Stimulated activated naive B cell treated with anti-CD40 and anti-IgM and Interleukin-4, amounts not matched to agents 10 μg/mL and 1 μg/mL and 100 μg/mL, for 72 hours (primary cell): ENCODE data around the gene NPAS2.

ENCODE experiments used
- ATAC-seq, 2 donors: fragments of 150-1000 bp; cut with Tn5 transposase; replicated peaks; 2 replicates each; pipeline ENCODE4 v1.10.0; 2021; ENCODE audit warnings: moderate library complexity in 1 of 2
- DNase-seq: peaks from one replicate; pipeline ENCODE4 v3.0.0; 2021
- H3K27ac Mint-ChIP-seq: one replicate; pipeline ENCODE4 v1.8.0; 2022; ENCODE audit warnings: mild to moderate bottlenecking, mixed read lengths
- H3K27me3 Mint-ChIP-seq, 2 donors: one replicate each; pipeline ENCODE4 v1.8.0; 2022; ENCODE audit warnings: mixed read lengths in 2 of 2
- H3K36me3 Mint-ChIP-seq, 2 donors: one replicate each; pipeline ENCODE4 v1.8.0; 2022; ENCODE audit warnings: mixed read lengths in 2 of 2, mild to moderate bottlenecking in 1 of 2
- H3K4me1 Mint-ChIP-seq, 2 donors: one replicate each; pipeline ENCODE4 v1.8.0; 2022; ENCODE audit warnings: mixed read lengths in 2 of 2, mild to moderate bottlenecking in 1 of 2
- H3K4me3 Mint-ChIP-seq, 2 donors: one replicate each; pipeline ENCODE4 v1.8.0; 2022; ENCODE audit warnings: mild to moderate bottlenecking in 2 of 2, mixed read lengths in 2 of 2, moderate library complexity in 1 of 2
- H3K9me3 Mint-ChIP-seq, 2 donors: one replicate each; pipeline ENCODE4 v1.8.0; 2022; ENCODE audit warnings: mixed read lengths in 2 of 2, mild to moderate bottlenecking in 1 of 2

NPAS2 gene

GRCh38 chr2:100786297-100786658, 33.7 kb upstream of the NPAS2 start:
- Mint-ChIP-seq H3K27ac (no peak overlapping the region), H3K4me1 (no peaks in the 10 kb centered on the region), H3K4me3 (no peak overlapping the region), H3K9me3 (peaks cover 0 to 3% of the 10 kb centered on the region in 2 donors), H3K27me3 (peaks cover 12 to 18% of the 10 kb centered on the region in 2 donors), H3K36me3 (no peaks in the 10 kb centered on the region)
- DNase-seq (no peak), ATAC-seq (no peak)

GRCh38 chr2:100786985-100787384, 33.0 kb upstream of the NPAS2 start:
- Mint-ChIP-seq H3K9me3 (peaks cover 0 to 3% of the 10 kb centered on the region in 2 donors), H3K27ac (no peak overlapping the region), H3K27me3 (peaks cover 15 to 20% of the 10 kb centered on the region in 2 donors), H3K36me3 (no peaks in the 10 kb centered on the region), H3K4me1 (no peaks in the 10 kb centered on the region), H3K4me3 (no peak overlapping the region)
- ATAC-seq (no peak), DNase-seq (no peak)

- DNase-seq (no peak), ATAC-seq (no peak)
- H3K9me3 Mint-ChIP-seq, result peaks cover 0 to 3% of the 10 kb centered on the region in 2 donors
- no peaks in the 10 kb centered on the region for H3K36me3 Mint-ChIP-seq
- no peak overlapping the region for H3K4me3 Mint-ChIP-seq
- H3K27me3 Mint-ChIP-seq, result peaks cover 25% of the 10 kb centered on the region in 2 donors
- H3K4me1 Mint-ChIP-seq, result no peaks in the 10 kb centered on the region
- H3K27ac Mint-ChIP-seq, result no peak overlapping the region
Measured at GRCh38 chr2:100789361-100789760, 30.6 kb upstream of the NPAS2 start.

GRCh38 chr2:100791294-100791935, 28.5 kb upstream of the NPAS2 start:
- no peak overlapping the region for H3K4me3 Mint-ChIP-seq
- ATAC-seq (no peak), DNase-seq (no peak)
- no peaks in the 10 kb centered on the region for H3K36me3 Mint-ChIP-seq
- peaks cover 0 to 6% of the 10 kb centered on the region in 2 donors for H3K9me3 Mint-ChIP-seq
- H3K27ac Mint-ChIP-seq, result no peak overlapping the region
- no peaks in the 10 kb centered on the region for H3K4me1 Mint-ChIP-seq
- H3K27me3 Mint-ChIP-seq, result peaks cover 27 to 36% of the 10 kb centered on the region in 2 donors

GRCh38 chr2:100791936-100792308, 28.0 kb upstream of the NPAS2 start:
- Mint-ChIP-seq H3K4me3 (no peak overlapping the region), H3K27me3 (peaks cover 30 to 41% of the 10 kb centered on the region in 2 donors), H3K27ac (no peak overlapping the region), H3K4me1 (no peaks in the 10 kb centered on the region), H3K9me3 (peaks cover 0 to 6% of the 10 kb centered on the region in 2 donors), H3K36me3 (no peaks in the 10 kb centered on the region)
- DNase-seq, result no peak
- no peak for ATAC-seq

GRCh38 chr2:100793220-100793619, 26.7 kb upstream of the NPAS2 start:
- Mint-ChIP-seq H3K36me3 (no peaks in the 10 kb centered on the region), H3K27ac (no peak overlapping the region), H3K9me3 (peaks cover 0 to 3% of the 10 kb centered on the region in 2 donors), H3K4me3 (no peak overlapping the region), H3K27me3 (peaks cover 30 to 41% of the 10 kb centered on the region in 2 donors), H3K4me1 (no peaks in the 10 kb centered on the region)
- ATAC-seq, result no peak
- no peak for DNase-seq

GRCh38 chr2:100793982-100794381, 26.0 kb upstream of the NPAS2 start:
- Mint-ChIP-seq H3K4me3 (no peak overlapping the region), H3K27me3 (peaks cover 30 to 41% of the 10 kb centered on the region in 2 donors), H3K36me3 (no peaks in the 10 kb centered on the region), H3K4me1 (no peaks in the 10 kb centered on the region), H3K9me3 (peaks cover 0 to 3% of the 10 kb centered on the region in 2 donors), H3K27ac (no peak overlapping the region)
- no peak for ATAC-seq
- no peak for DNase-seq

- no peak for DNase-seq
- Mint-ChIP-seq H3K36me3 (no peaks in the 10 kb centered on the region), H3K4me3 (no peak overlapping the region), H3K27me3 (peaks cover 33 to 36% of the 10 kb centered on the region in 2 donors), H3K4me1 (no peaks in the 10 kb centered on the region), H3K27ac (no peak overlapping the region), H3K9me3 (peaks cover 0 to 3% of the 10 kb centered on the region in 2 donors)
- ATAC-seq, result no peak
Measured at GRCh38 chr2:100796499-100797100, 23.3 kb upstream of the NPAS2 start.

GRCh38 chr2:100799686-100800085, 20.3 kb upstream of the NPAS2 start:
- DNase-seq (no peak), ATAC-seq (no peak)
- Mint-ChIP-seq H3K27ac (no peak overlapping the region), H3K36me3 (no peaks in the 10 kb centered on the region), H3K4me3 (no peak overlapping the region), H3K4me1 (no peaks in the 10 kb centered on the region), H3K9me3 (peaks cover 0 to 3% of the 10 kb centered on the region in 2 donors), H3K27me3 (peaks cover 24 to 28% of the 10 kb centered on the region in 2 donors)

GRCh38 chr2:100800915-100801314, 19.0 kb upstream of the NPAS2 start:
- H3K4me3 Mint-ChIP-seq, result no peak overlapping the region
- H3K27ac Mint-ChIP-seq, result no peak overlapping the region
- H3K36me3 Mint-ChIP-seq, result no peaks in the 10 kb centered on the region
- peaks cover 20 to 34% of the 10 kb centered on the region in 2 donors for H3K27me3 Mint-ChIP-seq
- ATAC-seq, result no peak
- H3K9me3 Mint-ChIP-seq, result no peaks in the 10 kb centered on the region
- no peaks in the 10 kb centered on the region for H3K4me1 Mint-ChIP-seq
- no peak for DNase-seq

GRCh38 chr2:100801402-100801801, 18.5 kb upstream of the NPAS2 start:
- H3K4me3 Mint-ChIP-seq, result no peak overlapping the region
- H3K27me3 Mint-ChIP-seq, result peaks cover 18 to 35% of the 10 kb centered on the region in 2 donors
- DNase-seq, result no peak
- H3K27ac Mint-ChIP-seq, result no peak overlapping the region
- H3K4me1 Mint-ChIP-seq, result no peaks in the 10 kb centered on the region
- H3K36me3 Mint-ChIP-seq, result no peaks in the 10 kb centered on the region
- no peak for ATAC-seq
- no peaks in the 10 kb centered on the region for H3K9me3 Mint-ChIP-seq

- no peak overlapping the region for H3K4me3 Mint-ChIP-seq
- ATAC-seq, result no peak
- no peaks in the 10 kb centered on the region for H3K36me3 Mint-ChIP-seq
- H3K9me3 Mint-ChIP-seq, result no peaks in the 10 kb centered on the region
- no peak for DNase-seq
- H3K27me3 Mint-ChIP-seq, result peaks cover 14 to 37% of the 10 kb centered on the region in 2 donors
- H3K4me1 Mint-ChIP-seq, result no peaks in the 10 kb centered on the region
- H3K27ac Mint-ChIP-seq, result no peak overlapping the region
Measured at GRCh38 chr2:100802066-100802465, 17.9 kb upstream of the NPAS2 start.

GRCh38 chr2:100803334-100803733, 16.6 kb upstream of the NPAS2 start:
- no peak overlapping the region for H3K27ac Mint-ChIP-seq
- no peaks in the 10 kb centered on the region for H3K36me3 Mint-ChIP-seq
- H3K9me3 Mint-ChIP-seq, result no peaks in the 10 kb centered on the region
- no peaks in the 10 kb centered on the region for H3K4me1 Mint-ChIP-seq
- DNase-seq, result no peak
- peaks cover 18 to 44% of the 10 kb centered on the region in 2 donors for H3K27me3 Mint-ChIP-seq
- no peak for ATAC-seq
- H3K4me3 Mint-ChIP-seq, result no peak overlapping the region

- DNase-seq (no peak), ATAC-seq (no peak)
- Mint-ChIP-seq H3K4me1 (no peaks in the 10 kb centered on the region), H3K27me3 (peaks cover 18 to 48% of the 10 kb centered on the region in 2 donors), H3K36me3 (no peaks in the 10 kb centered on the region), H3K9me3 (peaks cover 0 to 2% of the 10 kb centered on the region in 2 donors), H3K27ac (no peak overlapping the region), H3K4me3 (no peak overlapping the region)
Measured at GRCh38 chr2:100806550-100806949, 13.4 kb upstream of the NPAS2 start.

GRCh38 chr2:100807707-100808106, 12.2 kb upstream of the NPAS2 start:
- no peak for DNase-seq
- peaks cover 0 to 2% of the 10 kb centered on the region in 2 donors for H3K9me3 Mint-ChIP-seq
- H3K36me3 Mint-ChIP-seq, result no peaks in the 10 kb centered on the region
- H3K27ac Mint-ChIP-seq, result no peak overlapping the region
- no peak overlapping the region for H3K4me3 Mint-ChIP-seq
- ATAC-seq, result no peak
- no peaks in the 10 kb centered on the region for H3K4me1 Mint-ChIP-seq
- peaks cover 26 to 49% of the 10 kb centered on the region in 2 donors for H3K27me3 Mint-ChIP-seq
